Tibial nerve (tissue), 4 donors: Measurements from ENCODE around the gene ETFA. TPM values are rescaled to one million over a fixed set of nuclear protein-coding genes. Genes with fewer than 3 reads are reported as not detected.

Experiments
- DNase-seq, 2 donors: peaks; one replicate each; pipeline ENCODE4 v3.0.0-alpha.2; 2019; ENCODE audit warnings: low spot score in 2 of 2
- H3K27ac ChIP-seq, 4 donors: fragments of 200-600 bp; sonication (generic) in 3 of 4; one replicate each; pipeline ENCODE4 v1.5.1; 2017 to 2019; ENCODE audit warnings: mild to moderate bottlenecking in 1 of 4
- H3K27me3 ChIP-seq, 2 donors: fragments of 200-600 bp; sonication (generic) in 1 of 2; one replicate each; pipeline versions ENCODE4 v1.5.1 to v1.6.0; 2017 to 2019
- H3K36me3 ChIP-seq, 3 donors: fragments of 200-600 bp; sonication (generic); one replicate each; pipeline ENCODE4 v1.5.1; 2018 to 2019
- H3K4me1 ChIP-seq, 4 donors: fragments of 200-600 bp; sonication (generic) in 3 of 4; one replicate each; pipeline ENCODE4 v1.5.1; 2017 to 2019
- H3K4me3 ChIP-seq, 4 donors: fragments of 200-600 bp; sonication (generic) in 3 of 4; one replicate each; pipeline ENCODE4 v1.5.1; 2017 to 2019; ENCODE audit warnings: mild to moderate bottlenecking in 1 of 4, moderate library complexity in 1 of 4
- H3K9me3 ChIP-seq, 4 donors: fragments of 200-600 bp; sonication (generic) in 3 of 4; one replicate each; pipeline ENCODE4 v1.5.1; 2017 to 2019
- EP300 ChIP-seq, 2 donors: sonication (generic); formaldehyde crosslinking; IDR thresholded peaks; one replicate each; pipeline ENCODE4 v1.6.1; 2017; ENCODE audit warnings: antibody characterized with exemption in 2 of 2, mild to moderate bottlenecking in 1 of 2
- POLR2A ChIP-seq, 2 donors: fragments of 450-650 bp; IDR thresholded peaks; one replicate each; pipeline ENCODE4 v1.6.1; 2017; ENCODE audit warnings: antibody characterized with exemption in 2 of 2, mild to moderate bottlenecking in 2 of 2, moderate library complexity in 2 of 2
- WGBS, 2 donors: methylation state at CpG; one replicate each; pipeline ENCODE4 v1.1.5; 2018; 5-methylcytosine and 5-hydroxymethylcytosine counted together
- total RNA-seq, 4 donors: library from RNA; depleted of rRNA; stranded (reverse); fragments of >200 nt; gene quantifications; one replicate each; pipeline ENCODE4 v1.1.0, GENCODE V29; 2016
- TF ChIP-seq, protein P1 (sequence below), 5 experiments: fragments of 200-600 bp in 3 of 5; fragments of 450-650 bp in 2 of 5; sonication (generic) in 3 of 5; IDR thresholded peaks; one replicate each; pipeline ENCODE4 v1.5.1; 2016 to 2019; ENCODE audit warnings: antibody characterized with exemption in 5 of 5, mild to moderate bottlenecking in 3 of 5, moderate library complexity in 2 of 5

The ETFA gene
- total RNA-seq, 4 donors from 2014 or later: 59.2 to 96.9 (median 75.5) TPM

- H3K36me3 ChIP-seq: no peaks in the 10 kb centered on the region
- H3K9me3 ChIP-seq: no peaks in the 10 kb centered on the region
- 4 to 5% methylated on average over 9 to 31 of the region's 35 CpGs for WGBS, 2 donors
- no peak for TF ChIP-seq POLR2A (IDR thresholded peaks at IDR 0.05)
- no peak for TF ChIP-seq EP300 (IDR thresholded peaks at IDR 0.05)
- TF ChIP-seq, protein P1, sequence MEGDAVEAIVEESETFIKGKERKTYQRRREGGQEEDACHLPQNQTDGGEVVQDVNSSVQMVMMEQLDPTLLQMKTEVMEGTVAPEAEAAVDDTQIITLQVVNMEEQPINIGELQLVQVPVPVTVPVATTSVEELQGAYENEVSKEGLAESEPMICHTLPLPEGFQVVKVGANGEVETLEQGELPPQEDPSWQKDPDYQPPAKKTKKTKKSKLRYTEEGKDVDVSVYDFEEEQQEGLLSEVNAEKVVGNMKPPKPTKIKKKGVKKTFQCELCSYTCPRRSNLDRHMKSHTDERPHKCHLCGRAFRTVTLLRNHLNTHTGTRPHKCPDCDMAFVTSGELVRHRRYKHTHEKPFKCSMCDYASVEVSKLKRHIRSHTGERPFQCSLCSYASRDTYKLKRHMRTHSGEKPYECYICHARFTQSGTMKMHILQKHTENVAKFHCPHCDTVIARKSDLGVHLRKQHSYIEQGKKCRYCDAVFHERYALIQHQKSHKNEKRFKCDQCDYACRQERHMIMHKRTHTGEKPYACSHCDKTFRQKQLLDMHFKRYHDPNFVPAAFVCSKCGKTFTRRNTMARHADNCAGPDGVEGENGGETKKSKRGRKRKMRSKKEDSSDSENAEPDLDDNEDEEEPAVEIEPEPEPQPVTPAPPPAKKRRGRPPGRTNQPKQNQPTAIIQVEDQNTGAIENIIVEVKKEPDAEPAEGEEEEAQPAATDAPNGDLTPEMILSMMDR (IDR thresholded peaks at IDR 0.05): no peak
- peak overlapping the region in 2 of 4 donors; percentile 40 to 46 for H3K4me3 ChIP-seq
- H3K4me1 ChIP-seq: peaks cover 0 to 78% (median 53%) of the 10 kb centered on the region in 4 donors
- peaks cover 14 to 100% of the 10 kb centered on the region in 2 donors for H3K27me3 ChIP-seq
- DNase-seq: no peak
- H3K27ac ChIP-seq: no peak overlapping the region
These were observed 29.6 kb upstream of the ETFA start for GRCh38 chr15:76340803-76341365.

DNA sequence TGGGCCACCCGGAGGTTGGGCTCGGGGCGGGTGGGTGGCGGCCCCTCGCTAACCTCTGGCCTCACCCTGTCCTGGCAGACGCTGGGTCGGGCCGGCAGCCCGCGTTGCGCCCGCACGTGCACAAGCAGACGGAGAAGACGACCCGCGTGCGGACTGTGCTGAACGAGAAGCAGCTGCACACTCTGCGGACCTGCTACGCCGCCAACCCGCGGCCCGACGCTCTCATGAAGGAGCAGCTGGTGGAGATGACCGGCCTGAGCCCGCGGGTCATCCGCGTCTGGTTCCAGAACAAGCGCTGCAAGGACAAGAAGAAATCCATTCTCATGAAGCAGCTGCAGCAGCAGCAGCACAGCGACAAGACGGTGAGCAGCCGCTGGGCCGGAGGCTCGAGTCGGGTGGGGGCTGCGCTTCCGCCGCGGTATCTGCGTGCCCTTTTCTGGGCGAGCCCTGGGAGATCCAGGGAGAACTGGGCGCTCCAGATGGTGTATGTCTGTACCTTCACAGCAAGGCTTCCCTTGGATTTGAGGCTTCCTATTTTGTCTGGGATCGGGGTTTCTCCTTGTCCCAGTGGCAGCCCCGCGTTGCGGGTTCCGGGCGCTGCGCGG is 29.0 kb upstream of the ETFA start:
- no peaks in the 10 kb centered on the region for H3K36me3 ChIP-seq
- TF ChIP-seq, protein P1 (IDR thresholded peaks at IDR 0.05): no peak
- TF ChIP-seq POLR2A (IDR thresholded peaks at IDR 0.05) (no peak), EP300 (IDR thresholded peaks at IDR 0.05) (peak in 1 of 2 donors; percentile 87)
- H3K9me3 ChIP-seq: no peaks in the 10 kb centered on the region
- peaks cover 14 to 100% of the 10 kb centered on the region in 2 donors for H3K27me3 ChIP-seq
- H3K27ac ChIP-seq: no peak overlapping the region
- DNase-seq: no peak
- WGBS, 2 donors: 2 to 3% methylated on average over 40 of the region's 53 CpGs
- H3K4me3 ChIP-seq: peak overlapping the region; percentile 11 to 46 (median 36)
- H3K4me1 ChIP-seq: peaks cover 0 to 79% (median 52%) of the 10 kb centered on the region in 4 donors

GRCh38 chr15:76339305-76340197 is 28.3 kb upstream of the ETFA start:
- no peak for DNase-seq
- Histone ChIP-seq H3K9me3 (no peaks in the 10 kb centered on the region), H3K27ac (no peak overlapping the region), H3K4me3 (peak overlapping the region; percentile 11 to 46 (median 36)), H3K36me3 (no peaks in the 10 kb centered on the region), H3K27me3 (peaks cover 16 to 100% of the 10 kb centered on the region in 2 donors), H3K4me1 (peaks cover 0 to 81% (median 53%) of the 10 kb centered on the region in 4 donors)
- TF ChIP-seq, protein P1 (IDR thresholded peaks at IDR 0.05): no peak
- no peak for TF ChIP-seq POLR2A (IDR thresholded peaks at IDR 0.05)
- TF ChIP-seq EP300 (IDR thresholded peaks at IDR 0.05): no peak
- 12 to 20% methylated on average over 40 to 48 of the region's 48 CpGs for WGBS, 2 donors

- Histone ChIP-seq H3K9me3 (no peaks in the 10 kb centered on the region), H3K4me1 (peaks cover 0 to 81% (median 53%) of the 10 kb centered on the region in 4 donors), H3K27me3 (peaks cover 19 to 100% of the 10 kb centered on the region in 2 donors), H3K4me3 (peak overlapping the region in 1 of 4 donors; percentile 14), H3K36me3 (no peaks in the 10 kb centered on the region), H3K27ac (no peak overlapping the region)
- no peak for TF ChIP-seq EP300 (IDR thresholded peaks at IDR 0.05)
- no peak for TF ChIP-seq POLR2A (IDR thresholded peaks at IDR 0.05)
- TF ChIP-seq, protein P1 (IDR thresholded peaks at IDR 0.05): no peak
- 41 to 45% methylated on average over 19 to 26 of the region's 26 CpGs for WGBS, 2 donors
- DNase-seq: no peak
These were observed 27.4 kb upstream of the ETFA start for GRCh38 chr15:76338486-76339304.
